Activated naive CD8-positive, alpha-beta T cell treated with anti-CD3 and anti-CD28 coated beads, Interleukin-2, amount 50 U/mL, for 24 hours (primary cell): ENCODE measurements around the gene ZNF687.

Experiments
- ATAC-seq: fragments of 150-1000 bp; cut with Tn5 transposase; one replicate; pipeline ENCODE4 v1.10.0; 2021
- DNase-seq: peaks from one replicate; pipeline ENCODE4 v3.0.0; 2021
- H3K27ac Mint-ChIP-seq: one replicate; pipeline ENCODE4 v1.8.0; 2021; ENCODE audit warnings: mild to moderate bottlenecking, mixed read lengths
- H3K27me3 Mint-ChIP-seq: one replicate; pipeline ENCODE4 v1.8.0; 2021; ENCODE audit warnings: mixed read lengths
- H3K36me3 Mint-ChIP-seq: one replicate; pipeline ENCODE4 v1.8.0; 2021; ENCODE audit warnings: low read depth, mixed read lengths
- H3K4me1 Mint-ChIP-seq: one replicate; pipeline ENCODE4 v1.8.0; 2021; ENCODE audit warnings: mixed read lengths
- H3K4me3 Mint-ChIP-seq: one replicate; pipeline ENCODE4 v1.8.0; 2021; ENCODE audit warnings: mild to moderate bottlenecking, moderate library complexity, mixed read lengths
- H3K9me3 Mint-ChIP-seq: one replicate; pipeline ENCODE4 v1.8.0; 2021; ENCODE audit warnings: mixed read lengths

ZNF687 gene

GRCh38 chr1:151289080-151289935 is 7.2 kb downstream of the ZNF687 start:
- H3K27me3 Mint-ChIP-seq, result no peaks in the 10 kb centered on the region
- H3K4me3 Mint-ChIP-seq, result no peak overlapping the region
- peaks cover 33% of the 10 kb centered on the region for H3K36me3 Mint-ChIP-seq
- no peak for ATAC-seq
- DNase-seq, result no peak
- no peaks in the 10 kb centered on the region for H3K9me3 Mint-ChIP-seq
- peak overlapping the region; percentile 11 for H3K27ac Mint-ChIP-seq
- peaks cover 12% of the 10 kb centered on the region for H3K4me1 Mint-ChIP-seq

GRCh38 chr1:151289991-151290708 is 8.1 kb downstream of the ZNF687 start:
- Mint-ChIP-seq H3K27ac (peak overlapping the region; percentile 27), H3K9me3 (no peaks in the 10 kb centered on the region), H3K36me3 (peaks cover 33% of the 10 kb centered on the region), H3K4me3 (no peak overlapping the region), H3K4me1 (peaks cover 6% of the 10 kb centered on the region), H3K27me3 (no peaks in the 10 kb centered on the region)
- DNase-seq (no peak), ATAC-seq (no peak)

GRCh38 chr1:151290709-151291303 is 8.7 kb downstream of the ZNF687 start:
- ATAC-seq (no peak), DNase-seq (no peak)
- Mint-ChIP-seq H3K4me1 (peaks cover 6% of the 10 kb centered on the region), H3K27me3 (no peaks in the 10 kb centered on the region), H3K36me3 (peaks cover 33% of the 10 kb centered on the region), H3K27ac (no peak overlapping the region), H3K9me3 (no peaks in the 10 kb centered on the region), H3K4me3 (no peak overlapping the region)

GRCh38 chr1:151292207-151293030 is 10.3 kb downstream of the ZNF687 start:
- Mint-ChIP-seq H3K9me3 (no peaks in the 10 kb centered on the region), H3K4me1 (peaks cover 6% of the 10 kb centered on the region), H3K4me3 (no peak overlapping the region), H3K27ac (peak overlapping the region; percentile 67), H3K36me3 (peaks cover 28% of the 10 kb centered on the region), H3K27me3 (no peaks in the 10 kb centered on the region)
- DNase-seq (no peak), ATAC-seq (peak; percentile 6)

- peaks cover 32% of the 10 kb centered on the region for H3K36me3 Mint-ChIP-seq
- DNase-seq, result no peak
- H3K4me1 Mint-ChIP-seq, result peaks cover 6% of the 10 kb centered on the region
- H3K27me3 Mint-ChIP-seq, result no peaks in the 10 kb centered on the region
- peak overlapping the region; percentile 67 for H3K27ac Mint-ChIP-seq
- ATAC-seq, result no peak
- no peaks in the 10 kb centered on the region for H3K9me3 Mint-ChIP-seq
- H3K4me3 Mint-ChIP-seq, result no peak overlapping the region
Measured at GRCh38 chr1:151293093-151293492, 11.0 kb downstream of the ZNF687 start.

GRCh38 chr1:151294742-151295462 is 12.8 kb downstream of the ZNF687 start:
- Mint-ChIP-seq H3K27me3 (no peaks in the 10 kb centered on the region), H3K4me3 (no peak overlapping the region), H3K9me3 (no peaks in the 10 kb centered on the region), H3K36me3 (peaks cover 35% of the 10 kb centered on the region), H3K27ac (no peak overlapping the region), H3K4me1 (no peaks in the 10 kb centered on the region)
- ATAC-seq, result no peak
- DNase-seq, result no peak

GRCh38 chr1:151309811-151310323 is 27.8 kb downstream of the ZNF687 start:
- no peak for DNase-seq
- no peaks in the 10 kb centered on the region for H3K9me3 Mint-ChIP-seq
- no peak for ATAC-seq
- H3K27ac Mint-ChIP-seq, result no peak overlapping the region
- H3K4me3 Mint-ChIP-seq, result no peak overlapping the region
- H3K4me1 Mint-ChIP-seq, result peaks cover 31% of the 10 kb centered on the region
- no peaks in the 10 kb centered on the region for H3K27me3 Mint-ChIP-seq
- H3K36me3 Mint-ChIP-seq, result peaks cover 35% of the 10 kb centered on the region

- ATAC-seq, result no peak
- H3K27me3 Mint-ChIP-seq, result no peaks in the 10 kb centered on the region
- H3K27ac Mint-ChIP-seq, result peak overlapping the region; percentile 99
- no peak for DNase-seq
- H3K36me3 Mint-ChIP-seq, result peaks cover 33% of the 10 kb centered on the region
- H3K9me3 Mint-ChIP-seq, result no peaks in the 10 kb centered on the region
- no peak overlapping the region for H3K4me3 Mint-ChIP-seq
- peaks cover 31% of the 10 kb centered on the region for H3K4me1 Mint-ChIP-seq
Measured at GRCh38 chr1:151311011-151311410, 28.9 kb downstream of the ZNF687 start.

- Mint-ChIP-seq H3K4me3 (peak overlapping the region; percentile 58), H3K9me3 (no peaks in the 10 kb centered on the region), H3K27ac (peak overlapping the region; percentile 99), H3K36me3 (peaks cover 32% of the 10 kb centered on the region), H3K4me1 (peaks cover 31% of the 10 kb centered on the region), H3K27me3 (no peaks in the 10 kb centered on the region)
- DNase-seq (peak; percentile 77), ATAC-seq (peak; percentile 100)
Measured at GRCh38 chr1:151311589-151312331, 29.7 kb downstream of the ZNF687 start.

- ATAC-seq (no peak), DNase-seq (no peak)
- peak overlapping the region; percentile 58 for H3K4me3 Mint-ChIP-seq
- peak overlapping the region; percentile 99 for H3K27ac Mint-ChIP-seq
- H3K27me3 Mint-ChIP-seq, result no peaks in the 10 kb centered on the region
- peaks cover 31% of the 10 kb centered on the region for H3K4me1 Mint-ChIP-seq
- H3K36me3 Mint-ChIP-seq, result peaks cover 29% of the 10 kb centered on the region
- H3K9me3 Mint-ChIP-seq, result no peaks in the 10 kb centered on the region
Measured at GRCh38 chr1:151312411-151312810, 30.3 kb downstream of the ZNF687 start.

- no peaks in the 10 kb centered on the region for H3K27me3 Mint-ChIP-seq
- H3K9me3 Mint-ChIP-seq, result no peaks in the 10 kb centered on the region
- H3K36me3 Mint-ChIP-seq, result peaks cover 31% of the 10 kb centered on the region
- ATAC-seq (no peak), DNase-seq (no peak)
- no peak overlapping the region for H3K4me3 Mint-ChIP-seq
- H3K27ac Mint-ChIP-seq, result peak overlapping the region; percentile 99
- H3K4me1 Mint-ChIP-seq, result peaks cover 31% of the 10 kb centered on the region
Measured at GRCh38 chr1:151312826-151313225, 30.7 kb downstream of the ZNF687 start.

- no peak overlapping the region for H3K27ac Mint-ChIP-seq
- no peak overlapping the region for H3K4me3 Mint-ChIP-seq
- H3K36me3 Mint-ChIP-seq, result peaks cover 31% of the 10 kb centered on the region
- no peaks in the 10 kb centered on the region for H3K27me3 Mint-ChIP-seq
- ATAC-seq (no peak), DNase-seq (no peak)
- no peaks in the 10 kb centered on the region for H3K9me3 Mint-ChIP-seq
- H3K4me1 Mint-ChIP-seq, result peaks cover 31% of the 10 kb centered on the region
Measured at GRCh38 chr1:151313501-151313900, 31.4 kb downstream of the ZNF687 start.
